Measurements from ENCODE around the gene GATAD2A. TPM values are rescaled to one million over a fixed set of nuclear protein-coding genes. Genes with fewer than 3 reads are reported as not detected.

GATAD2A gene, protein sequence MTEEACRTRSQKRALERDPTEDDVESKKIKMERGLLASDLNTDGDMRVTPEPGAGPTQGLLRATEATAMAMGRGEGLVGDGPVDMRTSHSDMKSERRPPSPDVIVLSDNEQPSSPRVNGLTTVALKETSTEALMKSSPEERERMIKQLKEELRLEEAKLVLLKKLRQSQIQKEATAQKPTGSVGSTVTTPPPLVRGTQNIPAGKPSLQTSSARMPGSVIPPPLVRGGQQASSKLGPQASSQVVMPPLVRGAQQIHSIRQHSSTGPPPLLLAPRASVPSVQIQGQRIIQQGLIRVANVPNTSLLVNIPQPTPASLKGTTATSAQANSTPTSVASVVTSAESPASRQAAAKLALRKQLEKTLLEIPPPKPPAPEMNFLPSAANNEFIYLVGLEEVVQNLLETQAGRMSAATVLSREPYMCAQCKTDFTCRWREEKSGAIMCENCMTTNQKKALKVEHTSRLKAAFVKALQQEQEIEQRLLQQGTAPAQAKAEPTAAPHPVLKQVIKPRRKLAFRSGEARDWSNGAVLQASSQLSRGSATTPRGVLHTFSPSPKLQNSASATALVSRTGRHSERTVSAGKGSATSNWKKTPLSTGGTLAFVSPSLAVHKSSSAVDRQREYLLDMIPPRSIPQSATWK
- total RNA-seq (100 to 1,000 TPM in 1 of 5 donors, 10 to 100 TPM in 3, 1 to 10 TPM in 1; 9.3 to 119 (median 27.2) TPM), polyA plus RNA-seq (10 to 100 TPM; 10.1 to 21.4 (median 17.9) TPM)
- long read RNA-seq, donor 1, result 0 reads
- long read RNA-seq, donor 2, result 0 reads
- long read RNA-seq, donor 3, result 0 reads
- long read RNA-seq, donor 4, result 0 reads
- long read RNA-seq, donor 5, result 0 reads
- long read RNA-seq, donor 6, partial matches to known transcripts, result 0 of 1 reads
- long read RNA-seq, donor 6, other reads (novel, unspliced or antisense), result 0 of 1 reads
- long read RNA-seq, donor 7, partial matches to known transcripts, result 5 of 5 reads
- long read RNA-seq, donor 7, other reads (novel, unspliced or antisense), result 0 of 5 reads
- long read RNA-seq, donor 8, partial matches to known transcripts, result 12 of 12 reads
- long read RNA-seq, donor 8, other reads (novel, unspliced or antisense), result 0 of 12 reads
- long read RNA-seq, donor 9, partial matches to known transcripts, result 6 of 6 reads
- long read RNA-seq, donor 9, other reads (novel, unspliced or antisense), result 0 of 6 reads
- long read RNA-seq, donor 10, partial matches to known transcripts, result 8 of 8 reads
- long read RNA-seq, donor 10, other reads (novel, unspliced or antisense), result 0 of 8 reads

DNA sequence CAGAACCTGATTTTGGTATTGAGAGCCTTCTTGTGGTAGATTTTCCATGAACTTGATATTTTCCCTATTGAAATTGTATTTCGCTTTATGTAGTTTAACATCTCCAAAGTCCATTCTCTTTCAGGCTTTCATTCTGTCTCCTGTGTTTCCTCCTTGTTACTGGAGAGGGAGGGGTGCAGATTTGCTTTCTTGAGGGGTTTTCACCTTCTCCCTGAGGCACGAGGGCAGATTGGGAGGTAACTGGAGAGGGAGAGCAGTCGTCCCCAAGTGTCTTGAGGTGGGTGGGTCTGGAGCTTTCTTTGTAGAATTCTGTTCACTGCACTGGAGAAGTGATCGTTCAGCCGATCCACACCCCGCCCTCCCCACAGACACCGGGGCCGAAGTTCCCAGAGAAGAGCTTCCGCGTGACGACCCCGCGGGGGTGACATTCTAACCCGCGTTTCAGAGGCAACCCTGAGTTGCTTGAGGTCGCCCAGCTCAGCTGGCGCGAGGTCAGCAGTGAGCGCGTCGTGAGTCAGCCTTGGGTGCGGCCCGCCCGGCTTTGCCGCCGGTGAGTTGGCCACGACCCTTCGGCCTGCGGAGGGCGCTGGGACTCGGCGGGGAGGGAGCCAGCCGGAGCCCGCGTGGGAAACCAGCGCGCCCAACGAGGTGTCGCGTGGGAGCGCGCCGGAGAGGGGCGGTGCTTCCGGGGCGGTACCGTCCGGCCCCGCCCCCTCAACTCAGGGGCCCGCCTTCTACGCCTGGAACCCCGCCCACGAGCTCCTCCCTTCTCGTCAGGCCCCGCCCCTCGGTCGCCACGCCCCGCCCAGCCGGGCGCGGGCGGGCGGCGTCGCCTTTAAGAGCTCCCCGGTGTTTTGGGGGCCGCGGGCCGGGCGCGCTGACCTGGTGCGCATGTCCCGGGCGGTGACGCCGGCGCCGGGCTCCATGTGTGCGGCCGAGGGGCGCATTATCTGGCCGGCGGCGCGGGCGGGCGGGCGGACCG lies at the start of gene GATAD2A:
GATAD2A (plus strand) TSS at position 797 of the 982 bp plus-strand sequence. CDS start 59,671 bp downstream, outside the sequence.
- peak; percentile 96 to 97 for DNase-seq
- H3K36me3 ChIP-seq, result no peaks in the 10 kb centered on the region
- no peaks in the 10 kb centered on the region for H3K9me3 ChIP-seq
- peak within 1 kb of the TSS; percentile 92 to 96 (median 93) for H3K27ac ChIP-seq
- H3K27me3 ChIP-seq, result no peaks in the 10 kb centered on the region
- intact Hi-C loops (cut with DNase I; ENCODE audit: low total_unique reads), result no loop called here
- peaks cover 38 to 67% (median 55%) of the 10 kb centered on the region in 4 donors for H3K4me1 ChIP-seq
- H3K4me3 ChIP-seq, result peak within 1 kb of the TSS; percentile 93 to 96 (median 96)
- TF ChIP-seq, protein P1, sequence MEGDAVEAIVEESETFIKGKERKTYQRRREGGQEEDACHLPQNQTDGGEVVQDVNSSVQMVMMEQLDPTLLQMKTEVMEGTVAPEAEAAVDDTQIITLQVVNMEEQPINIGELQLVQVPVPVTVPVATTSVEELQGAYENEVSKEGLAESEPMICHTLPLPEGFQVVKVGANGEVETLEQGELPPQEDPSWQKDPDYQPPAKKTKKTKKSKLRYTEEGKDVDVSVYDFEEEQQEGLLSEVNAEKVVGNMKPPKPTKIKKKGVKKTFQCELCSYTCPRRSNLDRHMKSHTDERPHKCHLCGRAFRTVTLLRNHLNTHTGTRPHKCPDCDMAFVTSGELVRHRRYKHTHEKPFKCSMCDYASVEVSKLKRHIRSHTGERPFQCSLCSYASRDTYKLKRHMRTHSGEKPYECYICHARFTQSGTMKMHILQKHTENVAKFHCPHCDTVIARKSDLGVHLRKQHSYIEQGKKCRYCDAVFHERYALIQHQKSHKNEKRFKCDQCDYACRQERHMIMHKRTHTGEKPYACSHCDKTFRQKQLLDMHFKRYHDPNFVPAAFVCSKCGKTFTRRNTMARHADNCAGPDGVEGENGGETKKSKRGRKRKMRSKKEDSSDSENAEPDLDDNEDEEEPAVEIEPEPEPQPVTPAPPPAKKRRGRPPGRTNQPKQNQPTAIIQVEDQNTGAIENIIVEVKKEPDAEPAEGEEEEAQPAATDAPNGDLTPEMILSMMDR (IDR thresholded peaks at IDR 0.05), result peak in 4 of 7 experiments; percentile 14 to 42 (median 19)
- TF ChIP-seq POLR2A (IDR thresholded peaks at IDR 0.05), result no peak
- TF ChIP-seq EP300 (IDR thresholded peaks at IDR 0.05), result no peak
- peak; percentile 0 to 94 (median 54) for TF ChIP-seq POLR2AphosphoS5 (IDR thresholded peaks at IDR 0.05)
- WGBS, 5 donors, result 1 to 6% (median 2%) methylated on average over 22 to 90 of the region's 90 CpGs

DNA sequence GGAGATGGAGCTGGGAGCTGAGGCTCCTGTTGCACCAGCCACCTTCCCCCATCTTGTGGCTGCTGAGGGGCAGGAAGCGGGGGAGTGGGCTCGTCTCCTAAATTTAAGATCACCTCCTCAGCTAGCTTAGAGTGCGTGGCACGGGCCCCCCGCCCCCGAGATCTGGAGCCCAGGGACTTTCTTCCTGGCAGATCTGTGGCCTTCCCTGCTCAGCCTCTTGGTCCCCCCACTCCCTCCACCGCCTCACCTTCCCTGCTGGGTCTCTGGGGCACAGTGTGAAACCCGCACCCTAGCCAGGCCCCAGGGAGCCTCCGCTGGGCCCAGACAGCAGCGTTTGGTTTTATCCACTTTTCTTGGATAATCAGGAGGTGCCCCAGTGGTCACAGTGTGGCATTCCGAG lies 49.0 kb upstream of the GATAD2A start:
- intact Hi-C loops (cut with DNase I; ENCODE audit: low total_unique reads), result no loop called here
- peaks cover 54 to 84% (median 78%) of the 10 kb centered on the region in 4 donors for H3K36me3 ChIP-seq
- 88 to 92% (median 91%) methylated on average over 10 to 11 of the region's 11 CpGs for WGBS, 5 donors

DNA sequence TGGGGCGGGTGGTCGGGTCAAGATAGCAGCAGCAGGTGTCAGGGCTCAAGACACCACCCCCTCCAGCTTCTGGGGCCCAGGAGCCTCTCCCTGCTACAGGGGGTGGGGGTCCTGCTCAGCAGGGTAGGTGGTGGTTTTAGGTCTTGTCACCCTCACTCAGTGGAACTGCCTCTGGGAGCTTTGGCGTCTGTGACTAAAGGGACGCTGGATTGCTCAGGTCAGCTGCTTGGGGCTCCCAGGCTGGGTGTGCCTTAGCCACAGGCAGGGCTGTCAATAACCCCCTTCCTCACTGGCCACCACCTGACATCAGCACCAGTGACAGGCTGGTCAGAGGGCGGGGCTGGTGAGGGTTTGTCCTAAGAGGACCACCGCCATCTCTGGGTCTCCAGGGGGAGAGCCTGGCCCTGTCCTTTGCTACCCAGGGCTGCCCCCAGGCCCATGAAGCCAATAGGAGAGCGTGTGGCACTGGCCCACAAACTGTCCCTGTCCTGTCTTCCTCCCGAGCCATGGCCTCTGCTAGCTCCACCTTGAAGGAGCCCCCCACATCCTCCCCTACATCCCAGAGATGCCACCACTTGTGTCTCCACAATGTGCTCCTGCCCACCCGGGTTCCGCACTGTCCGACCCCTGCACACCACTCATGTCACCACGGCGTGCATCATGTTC lies 48.4 kb upstream of the GATAD2A start:
- 87 to 92% (median 90%) methylated on average over 10 to 13 of the region's 13 CpGs for WGBS, 5 donors
- H3K27ac ChIP-seq, result no peak overlapping the region
- H3K4me3 ChIP-seq, result no peak overlapping the region

More for the DNA sequence above, 49.0 kb upstream of the GATAD2A start:
- H3K27ac ChIP-seq, result no peak overlapping the region
- no peaks in the 10 kb centered on the region for H3K27me3 ChIP-seq
- H3K4me1 ChIP-seq, result peaks cover 3 to 9% (median 7%) of the 10 kb centered on the region in 4 donors
- no peaks in the 10 kb centered on the region for H3K9me3 ChIP-seq
- no peak for TF ChIP-seq POLR2AphosphoS5 (IDR thresholded peaks at IDR 0.05)
- no peak for TF ChIP-seq POLR2A (IDR thresholded peaks at IDR 0.05)
- TF ChIP-seq EP300 (IDR thresholded peaks at IDR 0.05), result no peak
- TF ChIP-seq, protein P1 (IDR thresholded peaks at IDR 0.05), result no peak
- DNase-seq, result no peak
- no peak overlapping the region for H3K4me3 ChIP-seq

More for the DNA sequence above, 48.4 kb upstream of the GATAD2A start:
- TF ChIP-seq EP300 (IDR thresholded peaks at IDR 0.05), result no peak
- Histone ChIP-seq H3K4me1 (peaks cover 3 to 11% (median 8%) of the 10 kb centered on the region in 4 donors), H3K9me3 (no peaks in the 10 kb centered on the region), H3K27me3 (no peaks in the 10 kb centered on the region), H3K36me3 (peaks cover 51 to 78% (median 73%) of the 10 kb centered on the region in 4 donors)
- no peak for DNase-seq
- intact Hi-C loops (cut with DNase I; ENCODE audit: low total_unique reads), result no loop called here

Data from stomach (tissue), 19 donors.